H7 (cell line): ENCODE results near the gene ADCY5. TPM values are rescaled to one million over a fixed set of nuclear protein-coding genes. Genes with fewer than 3 reads are reported as not detected.

Source experiments
- DNase-seq: peaks from one replicate; pipeline ENCODE4 v3.0.0; 2012
- H3K27me3 ChIP-seq: 2 replicates; pipeline ENCODE4 v1.6.0; 2011; ENCODE audit warnings: mild to moderate bottlenecking, low read length; ENCODE audit not compliant: control insufficient read depth, insufficient read depth
- H3K36me3 ChIP-seq: replicated peaks from 2 replicates; pipeline ENCODE4 v1.5.1; 2011; ENCODE audit warnings: low read length; ENCODE audit not compliant: control insufficient read depth, insufficient read depth
- H3K4me3 ChIP-seq: 2 replicates; pipeline ENCODE4 v1.5.1; 2011; ENCODE audit warnings: low read depth, mild to moderate bottlenecking, control low read depth, low read length, moderate library complexity; ENCODE audit not compliant: insufficient read depth
- total RNA-seq: library from RNA; depleted of rRNA; stranded (reverse); fragments of >200 nt; shearing (Covaris generic); gene quantifications from 2 replicates; pipeline ENCODE4 v1.2.3, GENCODE V29; 2014

The ADCY5 gene
- total RNA-seq, 1 experiment from 2014 or later = 2.4 TPM

DNA sequence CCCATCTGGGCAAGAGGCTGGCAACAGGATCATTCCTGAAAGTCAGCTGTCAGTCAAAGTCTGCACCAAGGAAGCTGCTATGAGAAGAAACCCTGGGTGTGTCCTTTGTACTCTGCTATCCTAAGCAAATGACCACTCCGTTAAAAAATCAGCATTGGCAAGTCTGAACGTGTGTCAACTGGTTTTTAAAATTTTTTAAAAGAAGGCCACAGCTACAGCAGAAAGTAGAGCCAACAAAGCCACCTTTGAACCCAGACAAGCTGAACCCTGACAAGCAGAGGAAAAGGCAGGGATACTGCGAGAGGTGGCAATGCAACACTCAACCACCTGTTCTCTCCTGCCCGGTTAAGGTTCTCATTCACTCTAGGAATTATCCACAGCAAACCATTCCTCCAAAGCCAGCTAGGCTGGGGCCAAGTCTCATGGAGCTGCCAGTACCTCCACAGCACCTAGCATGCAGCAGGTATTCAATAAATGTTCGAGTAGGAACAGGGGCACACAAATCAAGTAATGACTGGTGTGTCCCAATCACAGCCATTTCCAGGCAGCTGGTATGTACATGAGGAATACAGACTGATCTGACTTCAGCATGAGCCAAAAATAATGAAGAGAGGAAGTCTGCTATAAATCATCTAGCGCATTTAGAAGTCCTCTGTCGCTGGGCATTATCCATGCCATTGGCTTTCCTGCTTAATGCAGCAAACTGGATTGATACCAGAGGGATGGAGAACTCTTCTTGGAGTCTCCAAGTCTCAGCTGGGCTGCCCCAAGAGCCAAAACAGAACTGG lies 76.0 kb downstream of the ADCY5 start:
- Histone ChIP-seq H3K36me3 (no peaks in the 10 kb centered on the region), H3K4me3 (no peak overlapping the region), H3K27me3 (no peaks in the 10 kb centered on the region)
- DNase-seq = no peak

DNA sequence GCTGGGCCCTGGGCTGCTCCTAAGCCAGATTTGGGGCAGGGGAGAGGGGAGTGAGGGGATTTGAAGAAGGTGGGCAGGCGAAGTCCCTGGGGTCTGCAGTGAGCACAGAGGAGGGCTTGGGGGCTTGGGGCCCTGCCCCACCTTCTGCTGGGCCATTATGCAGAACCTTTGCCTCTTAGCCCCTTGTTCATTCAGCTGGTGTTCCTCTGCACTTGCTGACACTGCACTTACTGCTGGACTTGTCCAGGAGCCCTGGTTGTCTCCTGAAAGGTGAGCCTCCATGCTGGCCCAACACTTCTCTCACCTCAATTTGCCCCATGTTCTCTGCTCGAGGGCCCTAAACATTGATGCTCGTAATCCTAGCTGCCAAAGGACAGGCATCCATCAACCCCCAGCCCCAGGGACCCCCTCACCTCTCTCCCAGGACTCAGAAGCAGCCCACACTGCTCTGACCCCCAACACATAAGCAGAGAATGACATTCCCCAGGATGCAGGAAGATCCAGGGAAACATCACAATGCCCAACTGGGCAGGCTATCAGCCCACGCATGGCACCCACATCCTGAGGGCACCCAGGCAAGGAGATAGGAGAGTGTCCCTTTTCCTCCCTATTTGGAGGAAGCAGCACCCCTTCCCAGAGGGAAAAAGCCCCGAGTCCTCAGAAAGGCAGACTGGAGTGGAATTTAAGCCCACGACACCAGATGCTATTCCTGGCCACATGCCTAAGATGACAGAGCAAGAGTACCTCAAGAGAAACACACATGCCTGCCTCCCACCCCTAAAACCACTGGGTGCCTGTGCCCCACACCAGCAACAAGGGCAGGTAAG lies 76.8 kb downstream of the ADCY5 start:
- Histone ChIP-seq H3K36me3 (no peaks in the 10 kb centered on the region), H3K27me3 (no peaks in the 10 kb centered on the region), H3K4me3 (no peak overlapping the region)
- no peak for DNase-seq

DNA sequence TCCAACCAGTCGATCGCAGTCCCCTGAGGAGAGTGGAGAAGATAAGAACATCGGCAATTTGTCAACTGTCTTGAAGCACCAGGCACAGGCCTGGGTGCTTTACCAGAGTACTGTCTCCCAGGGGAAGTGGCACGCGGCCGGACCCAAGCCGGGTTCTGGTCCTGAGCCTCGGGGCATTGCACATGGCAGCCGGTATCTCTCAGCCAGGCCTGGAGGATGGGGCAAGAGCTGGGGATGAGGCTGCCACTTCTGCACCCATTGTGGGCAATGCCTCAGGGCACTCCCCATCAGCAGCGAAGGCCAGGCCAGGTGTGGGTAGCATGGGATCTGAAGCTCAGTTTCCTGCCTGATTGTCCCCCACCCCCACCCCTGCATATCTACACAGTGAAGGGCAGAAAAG lies 77.5 kb downstream of the ADCY5 start:
- no peak overlapping the region for H3K4me3 ChIP-seq
- no peaks in the 10 kb centered on the region for H3K27me3 ChIP-seq
- DNase-seq = no peak
- no peaks in the 10 kb centered on the region for H3K36me3 ChIP-seq

DNA sequence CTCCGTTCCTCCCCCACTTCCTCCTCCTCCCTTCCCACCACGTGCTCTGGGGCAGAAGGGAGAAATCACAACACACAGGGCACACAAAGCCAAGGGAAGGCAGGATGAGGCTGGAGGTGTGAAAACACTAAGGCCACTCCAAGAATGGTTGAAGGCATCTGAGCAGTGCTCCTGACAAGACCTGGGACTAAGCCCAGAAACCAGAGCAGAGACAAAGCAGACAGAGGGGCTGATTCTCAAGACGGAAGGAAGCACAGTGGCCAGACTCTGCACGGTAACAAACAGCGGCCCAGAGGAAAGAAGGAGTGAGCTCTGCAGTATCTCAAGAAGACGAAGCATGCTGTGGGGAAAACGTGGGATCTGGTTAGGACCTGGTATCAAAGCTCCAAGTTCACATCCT lies 78.1 kb downstream of the ADCY5 start:
- Histone ChIP-seq H3K27me3 (no peaks in the 10 kb centered on the region), H3K4me3 (no peak overlapping the region), H3K36me3 (no peaks in the 10 kb centered on the region)
- DNase-seq = no peak

DNA sequence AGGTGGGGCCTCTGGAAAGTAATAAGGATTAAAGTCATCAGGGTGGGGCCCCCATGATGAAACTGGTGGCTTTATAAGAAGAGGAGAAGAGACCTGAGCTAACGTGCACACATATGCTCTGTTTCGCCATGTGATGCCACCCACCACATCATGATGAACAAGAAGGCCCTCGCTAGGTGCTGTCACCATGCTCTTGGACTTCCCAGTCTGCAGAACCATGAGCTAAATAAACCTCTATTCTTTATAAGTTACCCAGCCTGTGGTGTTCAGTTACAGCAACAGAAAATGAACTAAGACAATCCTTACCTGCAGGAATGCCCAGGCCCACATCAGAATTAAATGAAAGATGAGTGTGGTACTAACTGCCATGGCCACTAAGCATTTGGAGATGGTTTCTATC lies 79.8 kb downstream of the ADCY5 start:
- Histone ChIP-seq H3K36me3 (no peaks in the 10 kb centered on the region), H3K4me3 (no peak overlapping the region), H3K27me3 (no peaks in the 10 kb centered on the region)
- DNase-seq = no peak

DNA sequence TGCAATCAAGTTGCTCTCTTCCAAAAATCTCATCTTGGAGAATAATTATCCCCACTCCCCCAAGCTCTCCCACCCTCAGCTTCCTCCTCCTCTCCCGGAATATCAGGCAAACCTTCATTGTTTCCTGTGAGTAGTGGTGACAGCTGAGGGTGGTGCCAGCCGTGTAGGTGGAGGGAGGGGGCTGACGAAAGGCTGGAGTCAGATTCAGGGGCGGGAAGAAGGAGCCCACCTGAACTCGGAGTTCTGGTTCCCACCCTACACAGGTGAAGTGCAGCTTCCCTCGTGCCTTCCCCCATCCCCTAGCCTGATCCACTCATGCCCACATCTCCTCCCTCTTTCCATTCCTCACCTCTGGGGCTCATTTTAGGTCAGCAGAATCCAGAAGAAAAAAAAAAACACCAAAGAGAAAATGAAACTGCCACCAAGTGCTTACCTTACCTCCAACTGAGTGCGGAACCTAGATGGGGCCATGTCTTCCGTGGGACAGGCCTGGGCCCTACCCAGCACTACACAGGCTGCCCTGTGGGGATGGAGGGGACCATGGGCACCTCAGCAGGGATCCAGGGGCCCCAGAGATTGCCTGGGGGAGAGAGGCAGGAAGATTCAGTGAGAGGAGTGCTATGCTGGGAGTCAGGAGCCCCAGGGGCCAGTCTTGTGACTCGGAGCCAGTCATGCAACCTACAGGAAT lies 81.3 kb downstream of the ADCY5 start:
- Histone ChIP-seq H3K36me3 (no peaks in the 10 kb centered on the region), H3K4me3 (no peak overlapping the region), H3K27me3 (no peaks in the 10 kb centered on the region)
- DNase-seq = no peak

DNA sequence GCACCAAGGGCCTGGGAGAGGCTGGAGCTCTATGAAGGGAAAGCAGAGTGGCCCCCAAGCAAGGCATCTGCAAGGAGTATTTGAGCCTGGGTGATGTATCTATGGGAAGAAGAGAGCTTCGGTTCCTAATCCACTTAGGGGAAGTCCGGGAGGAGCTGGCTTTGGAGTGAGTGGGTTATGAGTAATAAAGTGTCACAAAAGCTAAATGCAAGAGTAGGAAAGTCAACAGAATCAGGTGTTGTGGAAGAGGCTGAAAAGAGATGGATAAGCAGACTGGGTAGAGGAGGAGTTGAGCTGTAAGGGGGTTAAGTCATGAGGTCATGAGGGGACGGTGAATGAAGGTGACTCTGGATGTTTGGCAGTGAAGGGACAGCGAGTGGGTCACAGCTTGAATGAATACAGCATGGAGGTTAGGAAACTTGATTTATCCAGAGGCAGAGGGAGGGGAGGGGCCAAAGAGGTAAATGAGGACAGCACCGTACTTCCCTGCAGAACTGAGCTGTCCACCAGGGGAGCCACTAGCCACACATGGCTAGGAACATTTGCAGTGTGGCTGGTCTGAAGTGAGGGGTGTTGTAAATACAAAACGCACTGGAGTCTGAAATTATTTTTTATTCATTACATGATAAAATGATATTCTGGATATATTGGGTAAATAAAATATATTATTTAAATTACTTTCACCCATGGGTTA lies 83.3 kb downstream of the ADCY5 start:
- peak; percentile 85 for DNase-seq
- Histone ChIP-seq H3K4me3 (no peak overlapping the region), H3K36me3 (no peaks in the 10 kb centered on the region), H3K27me3 (peaks cover 2% of the 10 kb centered on the region; the same call in 1 of the 2 replicates)

DNA sequence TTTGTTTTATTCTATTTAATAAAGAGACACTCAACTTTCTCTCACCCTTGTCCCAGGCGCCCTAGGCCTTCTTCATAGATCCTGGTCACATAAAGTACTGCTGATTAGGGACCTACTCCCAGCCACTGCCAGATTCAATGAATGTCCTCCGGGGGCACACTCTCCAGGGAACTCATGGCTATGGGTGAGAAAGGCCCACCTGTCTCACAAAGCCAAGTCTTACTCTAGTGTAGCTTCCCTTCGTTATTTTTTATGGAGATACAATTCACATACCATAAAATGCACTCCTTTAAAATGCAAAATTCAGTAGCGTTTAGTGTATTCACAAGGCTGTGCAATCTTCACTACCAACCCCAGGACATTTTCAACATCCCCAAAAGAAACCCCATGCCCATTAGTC lies 87.8 kb downstream of the ADCY5 start:
- H3K4me3 ChIP-seq = no peak overlapping the region
- no peaks in the 10 kb centered on the region for H3K36me3 ChIP-seq
- peaks cover 2% of the 10 kb centered on the region; the same call in 1 of the 2 replicates for H3K27me3 ChIP-seq
- DNase-seq = peak; percentile 54

DNA sequence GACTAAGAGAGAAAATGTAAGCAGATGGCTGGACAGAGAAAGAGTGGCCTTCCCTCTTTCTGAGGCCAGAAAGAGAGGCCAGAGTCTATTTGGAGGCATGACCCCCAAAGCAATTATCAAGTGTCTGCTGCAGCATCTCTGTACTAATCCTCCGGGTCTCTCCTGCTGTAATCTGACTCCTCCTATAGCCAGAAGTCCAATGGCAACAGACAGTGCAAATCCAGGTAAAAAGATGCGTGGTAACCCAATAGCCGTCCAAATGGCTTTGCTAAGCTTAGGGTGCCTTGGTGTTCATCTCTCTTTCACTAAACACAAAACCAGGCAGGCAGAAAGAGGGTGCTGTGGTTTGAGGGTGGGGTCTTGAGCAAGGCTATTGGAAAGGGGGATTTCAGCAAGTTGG lies 91.6 kb downstream of the ADCY5 start:
- peak; percentile 29 for DNase-seq
- Histone ChIP-seq H3K4me3 (no peak overlapping the region), H3K36me3 (no peaks in the 10 kb centered on the region), H3K27me3 (peaks cover 2% of the 10 kb centered on the region; the same call in 1 of the 2 replicates)

DNA sequence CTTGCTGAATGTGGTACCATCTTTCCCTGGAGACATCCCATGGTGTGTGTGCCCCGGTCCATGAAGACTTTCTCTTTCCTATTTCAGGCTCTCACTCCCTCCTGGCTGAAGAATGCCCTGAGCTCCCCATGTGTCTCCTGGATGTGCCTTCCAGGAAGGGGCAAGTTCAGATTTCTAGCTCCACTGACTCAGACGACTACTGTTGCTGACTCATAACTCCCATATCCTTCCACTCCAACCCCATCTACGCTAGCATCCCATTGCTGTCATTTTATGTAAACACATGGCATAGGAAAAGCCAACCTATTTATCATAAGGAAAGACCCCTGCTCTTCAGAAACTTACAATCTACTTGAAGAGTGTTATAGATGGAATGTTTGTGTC lies 95.0 kb downstream of the ADCY5 start:
- no peaks in the 10 kb centered on the region for H3K36me3 ChIP-seq
- no peaks in the 10 kb centered on the region for H3K27me3 ChIP-seq
- DNase-seq = no peak

DNA sequence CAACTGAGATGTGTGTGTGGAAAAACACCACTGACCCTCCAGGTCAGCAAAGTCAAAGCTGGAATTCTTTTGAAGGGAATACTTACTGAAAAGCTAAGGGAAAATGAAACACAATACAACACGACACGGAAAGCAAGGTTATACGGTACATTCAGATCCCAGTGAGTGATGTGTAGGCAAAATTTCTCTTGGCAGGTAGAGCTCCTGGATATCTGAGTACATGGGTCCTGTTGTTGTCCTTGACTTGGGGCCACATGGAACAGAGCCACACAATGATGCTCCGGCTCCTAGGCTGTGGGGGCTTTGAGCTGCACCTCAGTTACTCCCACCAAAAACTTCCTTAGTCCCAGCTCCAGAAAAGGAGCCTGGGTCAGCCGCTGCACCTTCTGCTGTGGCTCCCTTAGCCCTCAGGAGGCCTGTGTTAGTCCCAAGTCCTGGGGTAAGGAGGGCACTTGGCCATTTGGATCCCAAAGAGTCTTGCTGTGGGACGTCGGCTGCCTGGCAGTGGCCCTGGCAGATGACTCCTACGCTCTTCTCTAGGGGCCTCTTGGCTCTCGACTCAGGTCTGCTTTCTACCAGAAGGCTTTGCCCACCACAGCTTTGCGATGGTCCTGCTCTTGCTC lies 95.6 kb downstream of the ADCY5 start:
- H3K36me3 ChIP-seq = no peaks in the 10 kb centered on the region
- no peak overlapping the region for H3K4me3 ChIP-seq
- DNase-seq = no peak
- no peaks in the 10 kb centered on the region for H3K27me3 ChIP-seq

More for the DNA sequence above, 95.0 kb downstream of the ADCY5 start:
- H3K4me3 ChIP-seq = no peak overlapping the region

DNA sequence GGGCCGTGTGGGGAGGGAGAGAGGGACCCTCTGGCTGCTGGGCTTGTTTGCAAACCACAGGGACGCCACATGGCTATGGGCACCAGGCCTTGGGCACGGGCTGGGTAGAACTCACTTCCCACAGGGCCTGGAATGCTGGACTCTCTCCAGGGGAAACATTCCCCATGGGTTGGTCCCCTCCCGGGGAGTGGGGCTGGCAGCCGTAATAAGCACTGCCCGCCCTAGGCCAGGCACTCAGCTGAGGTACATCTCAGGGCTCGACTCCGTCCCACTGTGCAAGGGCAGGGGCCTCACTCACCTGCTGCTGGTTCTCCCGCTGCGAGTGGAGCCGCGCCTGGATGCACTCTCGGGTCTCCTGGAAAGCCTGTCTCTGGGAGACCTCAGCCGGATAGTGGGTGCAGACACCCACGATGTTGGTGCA lies 96.7 kb downstream of the ADCY5 start:
- no peaks in the 10 kb centered on the region for H3K27me3 ChIP-seq
- DNase-seq = no peak
- no peak overlapping the region for H3K4me3 ChIP-seq
- no peaks in the 10 kb centered on the region for H3K36me3 ChIP-seq

DNA sequence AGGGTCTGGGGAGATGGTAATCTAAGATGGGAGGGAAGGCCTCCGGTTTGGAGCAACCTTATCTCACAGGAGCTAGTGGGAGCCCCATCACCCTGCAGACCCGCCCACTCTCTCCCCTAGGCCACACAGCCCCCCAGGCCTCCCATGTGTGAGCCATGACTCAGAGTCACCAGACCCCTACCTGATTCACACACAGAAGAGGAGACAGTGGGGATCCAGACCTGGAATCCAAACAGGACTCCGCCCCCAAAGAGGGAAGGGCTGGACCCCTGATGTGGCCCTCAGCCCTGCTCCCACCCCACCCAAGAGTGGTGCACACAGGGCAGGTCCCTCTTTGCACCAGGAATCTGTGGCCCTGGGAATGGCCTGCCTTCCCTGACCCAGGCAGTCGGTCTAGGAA lies 97.4 kb downstream of the ADCY5 start:
- Histone ChIP-seq H3K36me3 (no peaks in the 10 kb centered on the region), H3K4me3 (no peak overlapping the region), H3K27me3 (no peaks in the 10 kb centered on the region)
- DNase-seq = no peak

DNA sequence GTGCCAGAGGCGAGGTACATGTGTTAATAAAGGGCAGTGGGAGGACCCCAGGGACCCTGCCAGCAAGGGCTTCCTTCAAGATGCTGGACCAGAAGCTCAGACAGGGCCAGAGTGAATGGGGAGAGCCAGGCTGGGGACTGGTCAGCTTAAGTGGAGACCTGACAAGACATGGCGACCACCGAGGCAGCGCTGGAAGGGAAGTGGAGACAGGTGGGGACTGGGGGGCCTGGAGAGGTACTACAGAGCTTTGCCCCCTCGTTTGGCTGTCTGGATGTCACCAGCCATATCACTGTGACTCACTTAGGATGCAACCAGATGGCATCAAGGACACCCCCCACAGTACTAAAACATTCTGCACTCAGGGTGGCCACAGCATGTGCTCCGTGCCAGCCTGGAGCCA lies 97.9 kb downstream of the ADCY5 start:
- DNase-seq = no peak
- Histone ChIP-seq H3K27me3 (no peaks in the 10 kb centered on the region), H3K4me3 (no peak overlapping the region), H3K36me3 (no peaks in the 10 kb centered on the region)
